Measurements from ENCODE around the gene FBXO9. TPM values are rescaled to one million over a fixed set of nuclear protein-coding genes. Genes with fewer than 3 reads are reported as not detected.

The FBXO9 gene
- total and polyA plus RNA-seq, 10 of the 15 experiments (the other 5 are each of a cell fraction or from before 2014, with no cell fraction given), result 9.9 to 68.9 (median 31.3) TPM

- RAD21 ChIA-PET (ENCODE audit: unreplicated experiment), result interaction anchor here (0.8 kb wide), 1 partner anchor 37 kb away, joined by 3 read pairs; no protein-coding TSS in a partner anchor
- Histone ChIP-seq H3K4me3 (no peak overlapping the region), H3K4me2 (ENCODE audit: control insufficient read depth, insufficient read depth) (no peak overlapping the region), H3K27ac (ENCODE audit: control insufficient read depth, insufficient read depth) (no peak overlapping the region), H3K27me3 (replicated peaks in 1 of 2; ENCODE audit: control insufficient read depth in 2 of 2, insufficient read depth in 2 of 2, low read length in 1 of 2) (no peaks in the 10 kb centered on the region), H3K9me3 (replicated peaks; ENCODE audit: control insufficient read depth, insufficient read depth, low read length) (no peaks in the 10 kb centered on the region), H3K36me3 (ENCODE audit: control insufficient read depth in 2 of 2, insufficient read depth in 2 of 2, low read length in 1 of 2) (no peaks in the 10 kb centered on the region), H2AFZ (ENCODE audit: control insufficient read depth, low read depth, low read length) (no peak overlapping the region), H4K20me1 (ENCODE audit: control insufficient read depth, insufficient read depth) (no peaks in the 10 kb centered on the region), H3K4me1 (ENCODE audit: control insufficient read depth, insufficient read depth, low read length) (0 out of 2 replicates have a peak, but pooled peaks cover 7% of the 10 kb centered on the region), H3K9ac (ENCODE audit: control insufficient read depth, insufficient read depth, low read length) (no peak overlapping the region), H3K79me2 (ENCODE audit: control insufficient read depth, insufficient read depth, low read length) (no peaks in the 10 kb centered on the region)
- DNase-seq (ENCODE audit: low read depth, low spot score) (no peak), ATAC-seq (no peak), FAIRE-seq (no peak)
- 0% methylated on average over 1 of the region's 1 CpG for WGBS (ENCODE audit: insufficient coverage, insufficient replicate concordance, low lambda C conversion rate, missing lambda C conversion rate)
- in situ Hi-C loops (cut with MboI), result no loop called here
- intact Hi-C loops (cut with micrococcal nuclease; ENCODE audit: unreplicated experiment), result no loop called here
- POLR2A ChIA-PET, result no interaction called here
- SMC1A ChIA-PET (ENCODE audit: uncharacterized antibody, unreplicated experiment), result interaction anchor here (2.0 kb wide), 1 partner anchor 54 kb away, joined by 6 read pairs; the partner anchor contains the start of gene GSTA4
- CTCF ChIA-PET, result interaction anchor here (1.3 to 2.3 kb wide), 2 partner anchors 9 to 53 kb away, joined by 4 to 17 read pairs; partner anchors contain the start of gene GSTA4
- no TSS peak for BruUV-seq (replicated peaks)
- TF ChIP-seq KAT2A (conservative IDR thresholded peaks at IDR 0.05; ENCODE audit: control insufficient read depth, low read depth, low read length), result no peak
- no peak for TF ChIP-seq HDAC2 (IDR thresholded peaks at IDR 0.05)
- no peak for TF ChIP-seq TCF3 (IDR thresholded peaks at IDR 0.05; ENCODE audit: borderline replicate concordance, insufficient read depth, low read depth, low read length)
- no peak for TF ChIP-seq ZSCAN29 (IDR thresholded peaks at IDR 0.05)
- TF ChIP-seq ESRRA (IDR thresholded peaks at IDR 0.05; ENCODE audit: low read length), result no peak
- TF ChIP-seq, protein P1, sequence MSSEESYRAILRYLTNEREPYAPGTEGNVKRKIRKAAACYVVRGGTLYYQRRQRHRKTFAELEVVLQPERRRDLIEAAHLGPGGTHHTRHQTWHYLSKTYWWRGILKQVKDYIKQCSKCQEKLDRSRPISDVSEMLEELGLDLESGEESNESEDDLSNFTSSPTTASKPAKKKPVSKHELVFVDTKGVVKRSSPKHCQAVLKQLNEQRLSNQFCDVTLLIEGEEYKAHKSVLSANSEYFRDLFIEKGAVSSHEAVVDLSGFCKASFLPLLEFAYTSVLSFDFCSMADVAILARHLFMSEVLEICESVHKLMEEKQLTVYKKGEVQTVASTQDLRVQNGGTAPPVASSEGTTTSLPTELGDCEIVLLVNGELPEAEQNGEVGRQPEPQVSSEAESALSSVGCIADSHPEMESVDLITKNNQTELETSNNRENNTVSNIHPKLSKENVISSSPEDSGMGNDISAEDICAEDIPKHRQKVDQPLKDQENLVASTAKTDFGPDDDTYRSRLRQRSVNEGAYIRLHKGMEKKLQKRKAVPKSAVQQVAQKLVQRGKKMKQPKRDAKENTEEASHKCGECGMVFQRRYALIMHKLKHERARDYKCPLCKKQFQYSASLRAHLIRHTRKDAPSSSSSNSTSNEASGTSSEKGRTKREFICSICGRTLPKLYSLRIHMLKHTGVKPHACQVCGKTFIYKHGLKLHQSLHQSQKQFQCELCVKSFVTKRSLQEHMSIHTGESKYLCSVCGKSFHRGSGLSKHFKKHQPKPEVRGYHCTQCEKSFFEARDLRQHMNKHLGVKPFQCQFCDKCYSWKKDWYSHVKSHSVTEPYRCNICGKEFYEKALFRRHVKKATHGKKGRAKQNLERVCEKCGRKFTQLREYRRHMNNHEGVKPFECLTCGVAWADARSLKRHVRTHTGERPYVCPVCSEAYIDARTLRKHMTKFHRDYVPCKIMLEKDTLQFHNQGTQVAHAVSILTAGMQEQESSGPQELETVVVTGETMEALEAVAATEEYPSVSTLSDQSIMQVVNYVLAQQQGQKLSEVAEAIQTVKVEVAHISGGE (CRISPR knock-in tag; IDR thresholded peaks at IDR 0.05), result no peak
- TF ChIP-seq CHD2 (IDR thresholded peaks at IDR 0.05; ENCODE audit: borderline replicate concordance, low read depth, low read length), result no peak
- TF ChIP-seq STAT3 (IDR thresholded peaks at IDR 0.05; ENCODE audit: low read depth, low read length), result no peak
- TF ChIP-seq RELA (IDR thresholded peaks at IDR 0.05; ENCODE audit: borderline replicate concordance, partially characterized antibody), result no peak
- no peak for TF ChIP-seq MYC (IDR thresholded peaks at IDR 0.05; ENCODE audit: insufficient read depth, insufficient read length, insufficient replicate concordance, low read length, severe bottlenecking)
- no peak for TF ChIP-seq JUND (IDR thresholded peaks at IDR 0.05; ENCODE audit: low read depth, low read length)
- TF ChIP-seq, protein P2, sequence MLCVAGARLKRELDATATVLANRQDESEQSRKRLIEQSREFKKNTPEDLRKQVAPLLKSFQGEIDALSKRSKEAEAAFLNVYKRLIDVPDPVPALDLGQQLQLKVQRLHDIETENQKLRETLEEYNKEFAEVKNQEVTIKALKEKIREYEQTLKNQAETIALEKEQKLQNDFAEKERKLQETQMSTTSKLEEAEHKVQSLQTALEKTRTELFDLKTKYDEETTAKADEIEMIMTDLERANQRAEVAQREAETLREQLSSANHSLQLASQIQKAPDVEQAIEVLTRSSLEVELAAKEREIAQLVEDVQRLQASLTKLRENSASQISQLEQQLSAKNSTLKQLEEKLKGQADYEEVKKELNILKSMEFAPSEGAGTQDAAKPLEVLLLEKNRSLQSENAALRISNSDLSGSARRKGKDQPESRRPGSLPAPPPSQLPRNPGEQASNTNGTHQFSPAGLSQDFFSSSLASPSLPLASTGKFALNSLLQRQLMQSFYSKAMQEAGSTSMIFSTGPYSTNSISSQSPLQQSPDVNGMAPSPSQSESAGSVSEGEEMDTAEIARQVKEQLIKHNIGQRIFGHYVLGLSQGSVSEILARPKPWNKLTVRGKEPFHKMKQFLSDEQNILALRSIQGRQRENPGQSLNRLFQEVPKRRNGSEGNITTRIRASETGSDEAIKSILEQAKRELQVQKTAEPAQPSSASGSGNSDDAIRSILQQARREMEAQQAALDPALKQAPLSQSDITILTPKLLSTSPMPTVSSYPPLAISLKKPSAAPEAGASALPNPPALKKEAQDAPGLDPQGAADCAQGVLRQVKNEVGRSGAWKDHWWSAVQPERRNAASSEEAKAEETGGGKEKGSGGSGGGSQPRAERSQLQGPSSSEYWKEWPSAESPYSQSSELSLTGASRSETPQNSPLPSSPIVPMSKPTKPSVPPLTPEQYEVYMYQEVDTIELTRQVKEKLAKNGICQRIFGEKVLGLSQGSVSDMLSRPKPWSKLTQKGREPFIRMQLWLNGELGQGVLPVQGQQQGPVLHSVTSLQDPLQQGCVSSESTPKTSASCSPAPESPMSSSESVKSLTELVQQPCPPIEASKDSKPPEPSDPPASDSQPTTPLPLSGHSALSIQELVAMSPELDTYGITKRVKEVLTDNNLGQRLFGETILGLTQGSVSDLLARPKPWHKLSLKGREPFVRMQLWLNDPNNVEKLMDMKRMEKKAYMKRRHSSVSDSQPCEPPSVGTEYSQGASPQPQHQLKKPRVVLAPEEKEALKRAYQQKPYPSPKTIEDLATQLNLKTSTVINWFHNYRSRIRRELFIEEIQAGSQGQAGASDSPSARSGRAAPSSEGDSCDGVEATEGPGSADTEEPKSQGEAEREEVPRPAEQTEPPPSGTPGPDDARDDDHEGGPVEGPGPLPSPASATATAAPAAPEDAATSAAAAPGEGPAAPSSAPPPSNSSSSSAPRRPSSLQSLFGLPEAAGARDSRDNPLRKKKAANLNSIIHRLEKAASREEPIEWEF (IDR thresholded peaks at IDR 0.05; ENCODE audit: insufficient replicate concordance, low read depth, low read length), result no peak
- TF ChIP-seq BACH1 (IDR thresholded peaks at IDR 0.05; ENCODE audit: borderline replicate concordance), result no peak
- TF ChIP-seq, protein P3, sequence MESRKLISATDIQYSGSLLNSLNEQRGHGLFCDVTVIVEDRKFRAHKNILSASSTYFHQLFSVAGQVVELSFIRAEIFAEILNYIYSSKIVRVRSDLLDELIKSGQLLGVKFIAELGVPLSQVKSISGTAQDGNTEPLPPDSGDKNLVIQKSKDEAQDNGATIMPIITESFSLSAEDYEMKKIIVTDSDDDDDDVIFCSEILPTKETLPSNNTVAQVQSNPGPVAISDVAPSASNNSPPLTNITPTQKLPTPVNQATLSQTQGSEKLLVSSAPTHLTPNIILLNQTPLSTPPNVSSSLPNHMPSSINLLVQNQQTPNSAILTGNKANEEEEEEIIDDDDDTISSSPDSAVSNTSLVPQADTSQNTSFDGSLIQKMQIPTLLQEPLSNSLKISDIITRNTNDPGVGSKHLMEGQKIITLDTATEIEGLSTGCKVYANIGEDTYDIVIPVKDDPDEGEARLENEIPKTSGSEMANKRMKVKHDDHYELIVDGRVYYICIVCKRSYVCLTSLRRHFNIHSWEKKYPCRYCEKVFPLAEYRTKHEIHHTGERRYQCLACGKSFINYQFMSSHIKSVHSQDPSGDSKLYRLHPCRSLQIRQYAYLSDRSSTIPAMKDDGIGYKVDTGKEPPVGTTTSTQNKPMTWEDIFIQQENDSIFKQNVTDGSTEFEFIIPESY (IDR thresholded peaks at IDR 0.05), result no peak
Measured at GRCh38 chr6:53049415-53049814, 15.8 kb upstream of the FBXO9 start.
